Measurements from ENCODE around the gene FHL1.

The FHL1 gene

GRCh38 chrX:136115126-136115903 lies 32.0 kb upstream of the FHL1 start:
- TF ChIP-seq, protein P1, sequence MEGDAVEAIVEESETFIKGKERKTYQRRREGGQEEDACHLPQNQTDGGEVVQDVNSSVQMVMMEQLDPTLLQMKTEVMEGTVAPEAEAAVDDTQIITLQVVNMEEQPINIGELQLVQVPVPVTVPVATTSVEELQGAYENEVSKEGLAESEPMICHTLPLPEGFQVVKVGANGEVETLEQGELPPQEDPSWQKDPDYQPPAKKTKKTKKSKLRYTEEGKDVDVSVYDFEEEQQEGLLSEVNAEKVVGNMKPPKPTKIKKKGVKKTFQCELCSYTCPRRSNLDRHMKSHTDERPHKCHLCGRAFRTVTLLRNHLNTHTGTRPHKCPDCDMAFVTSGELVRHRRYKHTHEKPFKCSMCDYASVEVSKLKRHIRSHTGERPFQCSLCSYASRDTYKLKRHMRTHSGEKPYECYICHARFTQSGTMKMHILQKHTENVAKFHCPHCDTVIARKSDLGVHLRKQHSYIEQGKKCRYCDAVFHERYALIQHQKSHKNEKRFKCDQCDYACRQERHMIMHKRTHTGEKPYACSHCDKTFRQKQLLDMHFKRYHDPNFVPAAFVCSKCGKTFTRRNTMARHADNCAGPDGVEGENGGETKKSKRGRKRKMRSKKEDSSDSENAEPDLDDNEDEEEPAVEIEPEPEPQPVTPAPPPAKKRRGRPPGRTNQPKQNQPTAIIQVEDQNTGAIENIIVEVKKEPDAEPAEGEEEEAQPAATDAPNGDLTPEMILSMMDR (IDR thresholded peaks at IDR 0.05; ENCODE audit: control insufficient read depth, insufficient read depth, low read depth, low read length, missing control alignments): no peak
- no peak overlapping the region for H3K4me3 ChIP-seq (ENCODE audit: control insufficient read depth, low read depth, low read length)
- no peak for DNase-seq (ENCODE audit: low read depth)

DNA sequence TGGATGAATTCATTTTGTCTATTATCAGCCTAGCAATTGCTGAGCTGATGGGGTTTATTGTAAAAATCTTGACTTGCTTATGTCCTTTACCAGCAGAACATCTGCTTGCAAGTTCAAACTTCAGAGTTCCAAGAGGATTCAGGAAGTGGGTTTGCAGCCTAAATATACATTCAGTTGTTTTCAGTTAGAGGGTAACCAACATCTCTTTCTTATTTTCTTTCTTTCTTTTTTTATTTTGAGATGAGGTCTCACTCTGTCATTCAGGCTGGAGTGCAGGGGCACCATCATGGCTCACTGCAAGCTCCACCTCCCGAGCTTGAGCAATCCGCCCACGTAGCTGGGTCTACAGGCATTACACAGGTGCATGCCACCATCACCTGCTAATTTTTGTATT lies 31.4 kb upstream of the FHL1 start:
- H3K4me3 ChIP-seq (ENCODE audit: control insufficient read depth, low read depth, low read length): no peak overlapping the region
- TF ChIP-seq, protein P1 (IDR thresholded peaks at IDR 0.05; ENCODE audit: control insufficient read depth, insufficient read depth, low read depth, low read length, missing control alignments): no peak
- no peak for DNase-seq (ENCODE audit: low read depth)

DNA sequence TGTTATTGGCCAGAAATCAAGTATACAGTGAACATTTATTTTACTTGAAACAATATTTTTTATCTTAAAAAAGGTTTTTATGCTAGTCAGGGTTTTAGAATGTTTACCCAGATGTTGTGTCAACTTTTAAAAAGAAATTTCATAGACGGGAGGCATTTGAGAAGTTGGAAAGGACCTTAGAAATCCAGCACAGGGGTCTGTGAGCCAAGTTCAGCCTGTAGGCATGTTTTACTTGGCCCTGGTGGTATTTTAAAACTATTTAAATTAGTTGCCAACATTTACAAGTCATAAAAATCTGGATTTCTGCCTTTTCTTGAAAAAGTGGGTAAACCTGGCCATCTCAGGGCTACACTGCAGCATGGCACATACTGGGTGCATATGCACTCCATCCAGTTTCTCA lies 25.5 kb upstream of the FHL1 start:
- DNase-seq (ENCODE audit: low read depth): no peak
- TF ChIP-seq, protein P1 (IDR thresholded peaks at IDR 0.05; ENCODE audit: control insufficient read depth, insufficient read depth, low read depth, low read length, missing control alignments): no peak
- no peak overlapping the region for H3K4me3 ChIP-seq (ENCODE audit: control insufficient read depth, low read depth, low read length)

GRCh38 chrX:136122207-136122606 lies 25.1 kb upstream of the FHL1 start:
- TF ChIP-seq, protein P1 (IDR thresholded peaks at IDR 0.05; ENCODE audit: control insufficient read depth, insufficient read depth, low read depth, low read length, missing control alignments): no peak

GRCh38 chrX:136125106-136125505 lies 22.2 kb upstream of the FHL1 start:
- no peak for DNase-seq (ENCODE audit: low read depth)
- TF ChIP-seq, protein P1 (IDR thresholded peaks at IDR 0.05; ENCODE audit: control insufficient read depth, insufficient read depth, low read depth, low read length, missing control alignments): no peak
- H3K4me3 ChIP-seq (ENCODE audit: control insufficient read depth, low read depth, low read length): no peak overlapping the region

More at GRCh38 chrX:136122207-136122606, 25.1 kb upstream of the FHL1 start:
- H3K4me3 ChIP-seq (ENCODE audit: control insufficient read depth, low read depth, low read length): no peak overlapping the region
- DNase-seq (ENCODE audit: low read depth): no peak

DNA sequence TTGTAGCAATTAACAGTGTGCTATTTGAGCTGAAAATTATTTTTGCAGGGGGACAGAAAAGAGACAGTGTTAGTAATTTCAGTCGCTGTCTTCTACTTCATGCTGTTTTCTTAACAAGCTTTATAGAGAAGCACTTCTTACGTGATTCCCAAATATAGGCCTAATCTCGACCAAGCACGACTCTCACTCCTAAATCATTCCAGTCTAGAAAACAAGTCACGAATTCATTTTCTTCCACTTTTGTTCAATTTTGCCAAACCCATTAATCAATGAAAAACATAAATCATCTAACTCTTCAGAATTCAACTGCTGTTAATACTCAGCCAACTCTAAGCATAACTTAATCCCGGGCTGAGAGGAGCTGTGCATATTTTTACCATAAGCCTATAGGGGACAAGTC lies 21.0 kb upstream of the FHL1 start:
- H3K4me3 ChIP-seq (ENCODE audit: control insufficient read depth, low read depth, low read length): no peak overlapping the region
- TF ChIP-seq, protein P1 (IDR thresholded peaks at IDR 0.05; ENCODE audit: control insufficient read depth, insufficient read depth, low read depth, low read length, missing control alignments): no peak
- no peak for DNase-seq (ENCODE audit: low read depth)

Measured in AG09309 (cell line).